PC-3 (cell line): ENCODE data around the gene KDELR3.

Experiments
- CTCF ChIP-seq: fragments of 300-600 bp; sonication (generic); conservative IDR thresholded peaks from 2 replicates; pipeline ENCODE4 v1.5.1; 2017; ENCODE audit warnings: antibody characterized with exemption, low read depth, mild to moderate bottlenecking, low read length
- EZH2 ChIP-seq: fragments of 300-600 bp; sonication (generic); IDR thresholded peaks from one replicate; pipeline ENCODE4 v1.6.1; 2017; ENCODE audit warnings: antibody characterized with exemption, mild to moderate bottlenecking, low read length; ENCODE audit not compliant: unreplicated experiment
- EZH2phosphoT487 ChIP-seq: fragments of 300-600 bp; sonication (generic); IDR thresholded peaks from 2 replicates; pipeline ENCODE4 v1.6.1; 2018; ENCODE audit warnings: mild to moderate bottlenecking, antibody characterized with exemption, low read length, borderline replicate concordance

- TF ChIP-seq CTCF (no peak), EZH2phosphoT487 (no peak), EZH2 (no peak)
These were observed 30.5 kb upstream of the KDELR3 start for GRCh38 chr22:38437416-38437815.
